NT2/D1 (cell line): ENCODE results near the gene RTN4RL2.

Experiments used
- SUZ12 ChIP-seq: IDR thresholded peaks from 2 replicates; pipeline ENCODE4 v1.6.1; 2011; ENCODE audit not compliant: insufficient read length, insufficient read depth; ENCODE audit errors: extremely low read depth
- YY1 ChIP-seq: IDR thresholded peaks from 2 replicates; pipeline ENCODE4 v1.6.1; 2011; ENCODE audit not compliant: insufficient read length, insufficient read depth
- ZNF274 ChIP-seq: IDR thresholded peaks from 2 replicates; pipeline ENCODE4 v1.6.1; 2011; ENCODE audit warnings: mild to moderate bottlenecking, low read depth, low read length

GRCh38 chr11:57487920-57488659 lies 27.8 kb downstream of the RTN4RL2 start:
- TF ChIP-seq SUZ12: no peak
- TF ChIP-seq YY1: no peak
- no peak for TF ChIP-seq ZNF274
